Measurements from ENCODE around the gene WWP2.

DNA sequence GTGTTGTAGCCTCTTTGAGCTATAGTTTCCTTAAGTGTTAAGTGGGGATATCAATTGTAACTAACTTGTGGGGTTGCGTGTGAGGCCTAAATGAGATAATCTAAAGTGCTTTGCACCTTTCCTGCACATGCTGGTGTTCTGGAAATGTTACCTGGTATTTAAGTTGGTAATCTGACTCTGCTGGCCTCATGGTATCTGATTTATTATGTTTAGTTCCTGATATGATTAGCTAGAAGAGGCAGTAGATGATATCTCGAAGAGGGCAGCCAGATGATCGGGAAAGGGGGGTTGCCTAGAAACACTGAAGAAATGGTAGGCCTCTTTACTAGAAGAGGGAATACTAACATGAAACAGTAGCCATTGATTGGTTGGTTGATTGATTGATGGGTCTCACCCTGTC is 123.6 kb downstream of the WWP2 start:
- TF ChIP-seq, protein P1, sequence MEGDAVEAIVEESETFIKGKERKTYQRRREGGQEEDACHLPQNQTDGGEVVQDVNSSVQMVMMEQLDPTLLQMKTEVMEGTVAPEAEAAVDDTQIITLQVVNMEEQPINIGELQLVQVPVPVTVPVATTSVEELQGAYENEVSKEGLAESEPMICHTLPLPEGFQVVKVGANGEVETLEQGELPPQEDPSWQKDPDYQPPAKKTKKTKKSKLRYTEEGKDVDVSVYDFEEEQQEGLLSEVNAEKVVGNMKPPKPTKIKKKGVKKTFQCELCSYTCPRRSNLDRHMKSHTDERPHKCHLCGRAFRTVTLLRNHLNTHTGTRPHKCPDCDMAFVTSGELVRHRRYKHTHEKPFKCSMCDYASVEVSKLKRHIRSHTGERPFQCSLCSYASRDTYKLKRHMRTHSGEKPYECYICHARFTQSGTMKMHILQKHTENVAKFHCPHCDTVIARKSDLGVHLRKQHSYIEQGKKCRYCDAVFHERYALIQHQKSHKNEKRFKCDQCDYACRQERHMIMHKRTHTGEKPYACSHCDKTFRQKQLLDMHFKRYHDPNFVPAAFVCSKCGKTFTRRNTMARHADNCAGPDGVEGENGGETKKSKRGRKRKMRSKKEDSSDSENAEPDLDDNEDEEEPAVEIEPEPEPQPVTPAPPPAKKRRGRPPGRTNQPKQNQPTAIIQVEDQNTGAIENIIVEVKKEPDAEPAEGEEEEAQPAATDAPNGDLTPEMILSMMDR (IDR thresholded peaks at IDR 0.05), result no peak
- TF ChIP-seq POLR2A (IDR thresholded peaks at IDR 0.05; ENCODE audit: low read depth) (no peak), EP300 (IDR thresholded peaks at IDR 0.05) (no peak), POLR2AphosphoS5 (IDR thresholded peaks at IDR 0.05) (no peak)
